Keratinocyte (primary cell): ENCODE data around the gene GFI1B. TPM values are rescaled to one million over a fixed set of nuclear protein-coding genes. Genes with fewer than 3 reads are reported as not detected.
A peak's percentile ranks its signal among the peaks of the same experiment; 100 is the strongest.

Experiments
- DNase-seq: peaks from one replicate; pipeline ENCODE4 v3.0.0-alpha.2; 2011; ENCODE audit warnings: low read depth, missing footprints, low spot score
- FAIRE-seq: peaks from 2 replicates; lab custom pipeline; 2011; peaks lifted over from hg19 to GRCh38; lab: Jason Lieb, UNC
- H2AFZ ChIP-seq: 2 replicates; pipeline ENCODE4 v1.6.0; 2012; ENCODE audit warnings: low read length, control low read depth, inconsistent platforms; ENCODE audit not compliant: control insufficient read depth
- H3K27ac ChIP-seq: 2 replicates; pipeline ENCODE4 v1.5.1; 2011; ENCODE audit warnings: low read length; ENCODE audit not compliant: control insufficient read depth, insufficient read depth
- H3K27me3 ChIP-seq: 3 replicates; pipeline ENCODE4 v1.6.0; 2011; ENCODE audit warnings: low read length; ENCODE audit not compliant: control insufficient read depth, insufficient read depth; ENCODE audit errors: extremely low read depth
- H3K36me3 ChIP-seq, 2 experiments: 2 replicates in 1 of 2; 3 replicates in 1 of 2; pipeline ENCODE4 v1.5.1; 2011; ENCODE audit warnings: low read length in 2 of 2, mild to moderate bottlenecking in 1 of 2; ENCODE audit not compliant: control insufficient read depth in 2 of 2, insufficient read depth in 2 of 2; ENCODE audit errors: extremely low read depth in 1 of 2
- H3K4me1 ChIP-seq: 3 replicates; pipeline ENCODE4 v1.5.1; 2011; ENCODE audit warnings: low read length; ENCODE audit not compliant: control insufficient read depth, insufficient read depth; ENCODE audit errors: extremely low read depth
- H3K4me2 ChIP-seq: 3 replicates; pipeline ENCODE4 v1.6.0; 2011; ENCODE audit warnings: low read depth, low read length; ENCODE audit not compliant: control insufficient read depth, insufficient read depth; ENCODE audit errors: extremely low read depth
- H3K4me3 ChIP-seq, 3 experiments: fragments of 200-600 bp in 1 of 3; sonication (generic) in 1 of 3; 2 replicates in 2 of 3; 3 replicates in 1 of 3; pipeline ENCODE4 v1.5.1; 2011 to 2016; ENCODE audit warnings: low read length in 3 of 3, mild to moderate bottlenecking in 3 of 3, control low read depth in 2 of 3, inconsistent platforms in 1 of 3, low read depth in 1 of 3, mixed read lengths in 1 of 3, mixed run types in 1 of 3, moderate library complexity in 1 of 3; ENCODE audit not compliant: control insufficient read depth in 2 of 3, insufficient read depth in 2 of 3; ENCODE audit errors: extremely low read depth in 1 of 3
- H3K79me2 ChIP-seq: 2 replicates; pipeline ENCODE4 v1.6.0; 2012; ENCODE audit warnings: low read length; ENCODE audit not compliant: control insufficient read depth, insufficient read depth
- H3K9ac ChIP-seq: 3 replicates; pipeline ENCODE4 v1.6.0; 2011; ENCODE audit warnings: low read length; ENCODE audit not compliant: control insufficient read depth, insufficient read depth; ENCODE audit errors: extremely low read depth
- H3K9me1 ChIP-seq: 3 replicates; pipeline ENCODE4 v1.6.0; 2011; ENCODE audit warnings: low read length; ENCODE audit not compliant: control insufficient read depth, insufficient read depth; ENCODE audit errors: extremely low read depth
- H3K9me3 ChIP-seq: 2 replicates; pipeline ENCODE4 v1.5.1; 2012; ENCODE audit warnings: low read depth, low read length; ENCODE audit not compliant: control insufficient read depth
- H4K20me1 ChIP-seq: 3 replicates; pipeline ENCODE4 v1.6.0; 2011; ENCODE audit warnings: low read length; ENCODE audit not compliant: control insufficient read depth, insufficient read depth; ENCODE audit errors: extremely low read depth
- CTCF ChIP-seq, 3 experiments: IDR thresholded peaks in 1 of 3; conservative IDR thresholded peaks in 1 of 3; optimal IDR thresholded peaks in 1 of 3; 2 replicates in 2 of 3; 3 replicates in 1 of 3; pipeline versions ENCODE3 to v1.5.1; 2011; ENCODE audit warnings: low read length in 3 of 3, mild to moderate bottlenecking in 3 of 3, moderate library complexity in 2 of 3, control low read depth in 1 of 3, inconsistent platforms in 1 of 3; ENCODE audit not compliant: insufficient read depth in 2 of 3; ENCODE audit errors: extremely low read depth in 1 of 3
- EZH2 ChIP-seq: IDR thresholded peaks from one replicate; pipeline ENCODE4 v1.6.1; 2012; ENCODE audit warnings: inconsistent platforms, mild to moderate bottlenecking, low read length, moderate library complexity
- dilution Hi-C: fragments of 300-500 bp; cut with MboI; formaldehyde crosslinking; loops from one replicate; pipeline ENCODE4 v1.7.0; 2020; ENCODE audit warnings: low sequenced_read_pairs; ENCODE audit not compliant: extremely low pct_ligation_motif_present
- polyA plus RNA-seq, 5 experiments: library from polyadenylated mRNA; depleted of rRNA in 3 of 5; stranded (reverse) in 3 of 5; stranded (forward) in 1 of 5; unstranded in 1 of 5; fragments of >200 nt; gene quantifications; 1 replicate in 1 of 5; 2 replicates in 3 of 5; 3 replicates in 1 of 5; pipeline versions ENCODE4 v1.2.1 to v1.2.3, GENCODE V29; 2011 to 2012; ENCODE audit warnings: missing spikeins in 2 of 5, low read depth in 1 of 5, low replicate concordance in 1 of 5

Gene GFI1B
- polyA plus RNA-seq, 1 donor (not counting 4 experiments of a cell fraction or from before 2014, with no cell fraction given): not detected

- peaks cover 26% of the 10 kb centered on the region for H3K27me3 ChIP-seq
Measured at GRCh38 chr9:132991351-132992300, 13.1 kb downstream of the GFI1B start.

GRCh38 chr9:132993511-132993939, 15.0 kb downstream of the GFI1B start:
- Histone ChIP-seq H3K9me3 (no peaks in the 10 kb centered on the region), H3K79me2 (no peaks in the 10 kb centered on the region), H3K27ac (no peak overlapping the region), H3K4me1 (peaks cover 22% of the 10 kb centered on the region), H3K9me1 (no peaks in the 10 kb centered on the region), H3K9ac (no peak overlapping the region), H4K20me1 (no peaks in the 10 kb centered on the region), H3K4me3 (peak overlapping the region in 1 of 3 experiments; percentile 27), H3K4me2 (peak overlapping the region; percentile 58), H3K36me3 (no peaks in the 10 kb centered on the region), H2AFZ (no peak overlapping the region), H3K27me3 (peaks cover 13% of the 10 kb centered on the region)
- TF ChIP-seq CTCF (optimal IDR thresholded peaks at IDR 0.05 in 1 of 3, IDR thresholded peaks at IDR 0.05 in 1 of 3, conservative IDR thresholded peaks at IDR 0.05 in 1 of 3; ENCODE audit: extremely low read depth in 1 of 3, insufficient read depth in 2 of 3, low read length in 3 of 3): no peak
- no peak for TF ChIP-seq EZH2
- peak; percentile 74 for FAIRE-seq
- dilution Hi-C loops: no loop called here
- DNase-seq: no peak

More at GRCh38 chr9:132991351-132992300, 13.1 kb downstream of the GFI1B start:
- Histone ChIP-seq H3K9ac (no peak overlapping the region), H3K4me3 (no peak overlapping the region), H2AFZ (no peak overlapping the region), H3K9me1 (no peaks in the 10 kb centered on the region), H3K27ac (no peak overlapping the region), H3K9me3 (no peaks in the 10 kb centered on the region), H3K4me2 (no peak overlapping the region), H3K36me3 (no peaks in the 10 kb centered on the region), H3K79me2 (no peaks in the 10 kb centered on the region), H4K20me1 (no peaks in the 10 kb centered on the region), H3K4me1 (peaks cover 23% of the 10 kb centered on the region)
- dilution Hi-C loops: no loop called here
- DNase-seq (no peak), FAIRE-seq (no peak)
- TF ChIP-seq EZH2: no peak
- no peak for TF ChIP-seq CTCF (optimal IDR thresholded peaks at IDR 0.05 in 1 of 3, IDR thresholded peaks at IDR 0.05 in 1 of 3, conservative IDR thresholded peaks at IDR 0.05 in 1 of 3; ENCODE audit: extremely low read depth in 1 of 3, insufficient read depth in 2 of 3, low read length in 3 of 3)
